Measurements from ENCODE around the gene SFXN2. TPM values are rescaled to one million over a fixed set of nuclear protein-coding genes. Genes with fewer than 3 reads are reported as not detected.

The SFXN2 gene
- total RNA-seq, 4 donors from 2014 or later: 7.2 to 26.4 (median 11.3) TPM

DNA sequence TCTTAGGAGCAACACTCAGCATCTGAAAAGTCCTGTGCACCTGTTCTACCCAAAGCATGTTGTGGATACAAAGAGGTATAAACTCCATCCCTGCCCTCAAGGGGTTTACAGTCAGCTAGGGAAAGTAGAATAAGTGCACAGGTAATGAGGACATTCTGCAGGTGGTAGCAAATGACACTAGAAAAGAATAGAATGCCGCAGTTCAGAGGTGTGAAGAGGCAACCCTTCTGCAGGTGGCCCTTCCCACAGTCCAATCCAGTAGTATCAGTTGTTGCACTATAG is 66.0 kb downstream of the SFXN2 start:
- no peaks in the 10 kb centered on the region for H3K27me3 ChIP-seq
- 94 to 97% methylated on average over 1 of the region's 1 CpG for WGBS, 2 donors
- no peaks in the 10 kb centered on the region for H3K9me3 ChIP-seq
- no peak overlapping the region for H3K4me3 ChIP-seq
- DNase-seq (ENCODE audit: low spot score in 2 of 2): no peak
- peak overlapping the region; percentile 45 to 97 (median 83) for H3K27ac ChIP-seq
- H3K36me3 ChIP-seq: no peaks in the 10 kb centered on the region
- peaks cover 0 to 99% (median 76%) of the 10 kb centered on the region in 4 donors for H3K4me1 ChIP-seq
- TF ChIP-seq POLR2A (IDR thresholded peaks at IDR 0.05): no peak
- TF ChIP-seq CTCF (IDR thresholded peaks at IDR 0.05): no peak
- TF ChIP-seq EP300 (IDR thresholded peaks at IDR 0.05): no peak

GRCh38 chr10:102781090-102781920 is 66.9 kb downstream of the SFXN2 start:
- no peak for DNase-seq (ENCODE audit: low spot score in 2 of 2)
- Histone ChIP-seq H3K27me3 (no peaks in the 10 kb centered on the region), H3K4me3 (no peak overlapping the region), H3K9me3 (no peaks in the 10 kb centered on the region), H3K36me3 (no peaks in the 10 kb centered on the region), H3K27ac (peak overlapping the region; percentile 45 to 97 (median 83)), H3K4me1 (peaks cover 0 to 99% (median 77%) of the 10 kb centered on the region in 4 donors)
- 31 to 37% methylated on average over 8 of the region's 8 CpGs for WGBS, 2 donors
- TF ChIP-seq EP300 (IDR thresholded peaks at IDR 0.05) (no peak), CTCF (IDR thresholded peaks at IDR 0.05) (no peak), POLR2A (IDR thresholded peaks at IDR 0.05) (no peak)

GRCh38 chr10:102781921-102782557 is 67.6 kb downstream of the SFXN2 start:
- no peaks in the 10 kb centered on the region for H3K36me3 ChIP-seq
- 55 to 64% methylated on average over 6 of the region's 6 CpGs for WGBS, 2 donors
- H3K27ac ChIP-seq: peak overlapping the region; percentile 43 to 97 (median 83)
- TF ChIP-seq EP300 (IDR thresholded peaks at IDR 0.05) (no peak), CTCF (IDR thresholded peaks at IDR 0.05) (no peak), POLR2A (IDR thresholded peaks at IDR 0.05) (no peak)
- peaks cover 0 to 99% (median 80%) of the 10 kb centered on the region in 4 donors for H3K4me1 ChIP-seq
- no peaks in the 10 kb centered on the region for H3K27me3 ChIP-seq
- DNase-seq (ENCODE audit: low spot score in 2 of 2): no peak
- no peaks in the 10 kb centered on the region for H3K9me3 ChIP-seq
- H3K4me3 ChIP-seq: no peak overlapping the region

DNA sequence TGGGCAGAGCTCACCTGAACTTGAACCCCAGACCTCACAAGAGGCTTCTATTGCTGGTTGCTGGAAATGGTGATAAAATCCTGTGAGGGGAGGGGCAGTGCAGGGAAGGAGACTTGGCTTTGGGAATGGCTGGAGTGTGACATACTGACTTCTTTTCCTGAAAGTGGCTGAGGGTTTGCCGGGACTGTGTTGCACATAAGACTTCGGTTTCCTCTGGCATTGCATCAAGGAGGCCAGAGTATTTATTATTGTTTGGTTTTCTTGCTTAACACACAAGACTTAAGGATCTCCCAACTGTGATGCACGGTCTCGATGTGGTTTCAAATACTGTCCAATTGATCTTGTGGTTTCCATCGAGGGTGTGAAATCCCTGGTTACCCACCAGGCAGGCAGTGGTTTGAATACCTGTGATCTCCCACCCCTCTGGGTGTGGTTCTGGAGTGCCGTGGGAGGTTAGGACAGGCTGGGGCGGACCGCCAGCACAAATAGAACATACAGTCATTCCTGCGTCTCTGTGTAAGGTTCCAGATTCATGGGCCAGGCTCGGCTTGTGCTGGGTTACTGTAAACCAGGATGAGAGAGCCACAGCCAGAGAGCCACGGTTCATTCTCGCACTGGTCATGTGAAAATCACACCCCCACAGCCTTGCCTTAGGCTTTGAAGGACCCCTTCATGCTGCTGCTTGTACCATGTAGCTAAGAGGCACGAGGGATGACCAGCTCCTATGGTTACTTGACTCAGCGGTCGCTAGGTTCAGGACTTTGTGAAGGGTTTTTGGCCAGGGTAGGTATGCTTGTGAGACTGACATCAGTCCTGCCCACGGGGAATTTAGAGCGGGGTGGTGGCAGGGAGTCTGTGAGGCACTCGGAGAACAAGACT is 68.5 kb downstream of the SFXN2 start:
- DNase-seq (ENCODE audit: low spot score in 2 of 2): peak; percentile 48 to 75
- peak in 1 of 2 donors; percentile 84 for TF ChIP-seq EP300 (IDR thresholded peaks at IDR 0.05)
- no peak for TF ChIP-seq POLR2A (IDR thresholded peaks at IDR 0.05)
- no peak for TF ChIP-seq CTCF (IDR thresholded peaks at IDR 0.05)
- no peaks in the 10 kb centered on the region for H3K36me3 ChIP-seq
- no peaks in the 10 kb centered on the region for H3K9me3 ChIP-seq
- H3K4me1 ChIP-seq: peaks cover 0 to 95% (median 74%) of the 10 kb centered on the region in 4 donors
- H3K4me3 ChIP-seq: peak overlapping the region in 1 of 4 donors; percentile 7
- WGBS, 2 donors: 20 to 22% methylated on average over 18 of the region's 18 CpGs
- H3K27ac ChIP-seq: peak overlapping the region; percentile 43 to 97 (median 83)
- no peaks in the 10 kb centered on the region for H3K27me3 ChIP-seq

Measured in tibial nerve (tissue), 4 donors.